GM21737 (cell line): ENCODE data around the gene KCNQ5.

Source experiments
- ATAC-seq: cut with Tn5 transposase; IDR thresholded peaks from one replicate; pipeline ENCODE4 v1.9.1; 2021; ENCODE audit warnings: mild to moderate bottlenecking, moderate library complexity; ENCODE audit not compliant: unreplicated experiment

The KCNQ5 gene

GRCh38 chr6:72674842-72675241 lies 53.0 kb downstream of the KCNQ5 start:
- no peak for ATAC-seq

GRCh38 chr6:72675396-72675795 lies 53.5 kb downstream of the KCNQ5 start:
- no peak for ATAC-seq

- ATAC-seq, result no peak
Observed at GRCh38 chr6:72676995-72677394, 55.1 kb downstream of the KCNQ5 start.

GRCh38 chr6:72677740-72678139 lies 55.9 kb downstream of the KCNQ5 start:
- no peak for ATAC-seq

- peak; percentile 82 for ATAC-seq
Observed at GRCh38 chr6:72683797-72684196, 61.9 kb downstream of the KCNQ5 start.

GRCh38 chr6:72689107-72689954 lies 67.5 kb downstream of the KCNQ5 start:
- peak; percentile 89 for ATAC-seq

GRCh38 chr6:72691249-72691648 lies 69.4 kb downstream of the KCNQ5 start:
- ATAC-seq, result no peak

GRCh38 chr6:72696055-72696454 lies 74.2 kb downstream of the KCNQ5 start:
- ATAC-seq, result no peak

GRCh38 chr6:72699159-72699558 lies 77.3 kb downstream of the KCNQ5 start:
- no peak for ATAC-seq

GRCh38 chr6:72702421-72702820 lies 80.6 kb downstream of the KCNQ5 start:
- no peak for ATAC-seq

- no peak for ATAC-seq
Observed at GRCh38 chr6:72703093-72703492, 81.2 kb downstream of the KCNQ5 start.

- ATAC-seq, result no peak
Observed at GRCh38 chr6:72704979-72705378, 83.1 kb downstream of the KCNQ5 start.

GRCh38 chr6:72709431-72709830 lies 87.6 kb downstream of the KCNQ5 start:
- ATAC-seq, result no peak

- no peak for ATAC-seq
Observed at GRCh38 chr6:72711731-72712130, 89.9 kb downstream of the KCNQ5 start.

- ATAC-seq, result no peak
Observed at GRCh38 chr6:72712910-72713309, 91.0 kb downstream of the KCNQ5 start.

- no peak for ATAC-seq
Observed at GRCh38 chr6:72715119-72715518, 93.3 kb downstream of the KCNQ5 start.

- no peak for ATAC-seq
Observed at GRCh38 chr6:72716916-72717315, 95.1 kb downstream of the KCNQ5 start.

- no peak for ATAC-seq
Observed at GRCh38 chr6:72720464-72720863, 98.6 kb downstream of the KCNQ5 start.

- ATAC-seq, result no peak
Observed at GRCh38 chr6:72721346-72721745, 99.5 kb downstream of the KCNQ5 start.

- ATAC-seq, result peak; percentile 89
Observed at GRCh38 chr6:72724545-72724944, 102.7 kb downstream of the KCNQ5 start.

GRCh38 chr6:72728706-72729343 lies 107.0 kb downstream of the KCNQ5 start:
- no peak for ATAC-seq

GRCh38 chr6:72733045-72733444 lies 111.2 kb downstream of the KCNQ5 start:
- ATAC-seq, result no peak
